Loucy (cell line): ENCODE data around the gene POLR2H.

Experiments
- H2AFZ ChIP-seq: fragments of 200-600 bp; sonication (generic); 2 replicates; pipeline ENCODE4 v1.6.0; 2016; ENCODE audit warnings: antibody characterized with exemption, mild to moderate bottlenecking, low read length, moderate library complexity
- H3F3A ChIP-seq: fragments of 200-600 bp; 2 replicates; pipeline ENCODE4 v1.6.0; 2016; ENCODE audit warnings: antibody characterized with exemption, low read depth, mild to moderate bottlenecking
- H3K27me3 ChIP-seq: fragments of 200-600 bp; sonication (generic); 2 replicates; pipeline ENCODE4 v1.6.1; 2014; ENCODE audit warnings: low read length, mild to moderate bottlenecking; ENCODE audit not compliant: insufficient read depth, poor library complexity, severe bottlenecking
- H3K36me3 ChIP-seq: fragments of 200-600 bp; sonication (generic); 2 replicates; pipeline ENCODE4 v1.6.1; 2016; ENCODE audit warnings: low read length; ENCODE audit not compliant: insufficient read depth
- H3K4me1 ChIP-seq: fragments of 200-600 bp; sonication (generic); 2 replicates; pipeline ENCODE4 v1.5.1; 2014; ENCODE audit warnings: low read length, mild to moderate bottlenecking; ENCODE audit not compliant: insufficient read depth, poor library complexity, severe bottlenecking
- H3K4me2 ChIP-seq: fragments of 200-600 bp; sonication (generic); 2 replicates; pipeline ENCODE4 v1.6.0; 2014; ENCODE audit warnings: antibody characterized with exemption, low read length, low read depth, mild to moderate bottlenecking; ENCODE audit not compliant: poor library complexity, severe bottlenecking
- H3K4me3 ChIP-seq: fragments of 200-600 bp; sonication (generic); 2 replicates; pipeline ENCODE4 v1.5.1; 2014; ENCODE audit warnings: low read length, mild to moderate bottlenecking, mixed read lengths; ENCODE audit not compliant: poor library complexity, severe bottlenecking
- H3K79me2 ChIP-seq: fragments of 200-600 bp; sonication (generic); 2 replicates; pipeline ENCODE4 v1.6.1; 2014; ENCODE audit warnings: low read length; ENCODE audit not compliant: insufficient read depth
- H3K9ac ChIP-seq: fragments of 200-600 bp; sonication (generic); 2 replicates; pipeline ENCODE4 v1.6.0; 2014; ENCODE audit warnings: mild to moderate bottlenecking, low read depth, low read length, moderate library complexity; ENCODE audit not compliant: poor library complexity, severe bottlenecking
- H3K9me2 ChIP-seq: fragments of 200-600 bp; sonication (generic); replicated peaks from 2 replicates; pipeline ENCODE4 v1.6.1; 2016; ENCODE audit warnings: low read depth, low read length, mixed read lengths
- H3K9me3 ChIP-seq: fragments of 200-600 bp; sonication (generic); 2 replicates; pipeline ENCODE4 v1.6.1; 2014; ENCODE audit warnings: mild to moderate bottlenecking, antibody characterized with exemption, low read length, low read depth; ENCODE audit not compliant: insufficient read depth
- H4K20me1 ChIP-seq: fragments of 200-600 bp; sonication (generic); 2 replicates; pipeline ENCODE4 v1.6.0; 2014; ENCODE audit warnings: antibody characterized with exemption, low read length, mild to moderate bottlenecking; ENCODE audit not compliant: insufficient read depth, poor library complexity, severe bottlenecking
- EZH2phosphoT487 ChIP-seq: fragments of 200-600 bp; IDR thresholded peaks from 2 replicates; pipeline ENCODE4 v1.6.1; 2018; ENCODE audit warnings: antibody characterized with exemption, mild to moderate bottlenecking, moderate library complexity, borderline replicate concordance
- TF ChIP-seq, protein P1 (sequence below): fragments of 200-600 bp; sonication (generic); conservative IDR thresholded peaks from 2 replicates; pipeline ENCODE4 v1.5.1; 2014; ENCODE audit warnings: mild to moderate bottlenecking, antibody characterized with exemption, low read length

The POLR2H gene

DNA sequence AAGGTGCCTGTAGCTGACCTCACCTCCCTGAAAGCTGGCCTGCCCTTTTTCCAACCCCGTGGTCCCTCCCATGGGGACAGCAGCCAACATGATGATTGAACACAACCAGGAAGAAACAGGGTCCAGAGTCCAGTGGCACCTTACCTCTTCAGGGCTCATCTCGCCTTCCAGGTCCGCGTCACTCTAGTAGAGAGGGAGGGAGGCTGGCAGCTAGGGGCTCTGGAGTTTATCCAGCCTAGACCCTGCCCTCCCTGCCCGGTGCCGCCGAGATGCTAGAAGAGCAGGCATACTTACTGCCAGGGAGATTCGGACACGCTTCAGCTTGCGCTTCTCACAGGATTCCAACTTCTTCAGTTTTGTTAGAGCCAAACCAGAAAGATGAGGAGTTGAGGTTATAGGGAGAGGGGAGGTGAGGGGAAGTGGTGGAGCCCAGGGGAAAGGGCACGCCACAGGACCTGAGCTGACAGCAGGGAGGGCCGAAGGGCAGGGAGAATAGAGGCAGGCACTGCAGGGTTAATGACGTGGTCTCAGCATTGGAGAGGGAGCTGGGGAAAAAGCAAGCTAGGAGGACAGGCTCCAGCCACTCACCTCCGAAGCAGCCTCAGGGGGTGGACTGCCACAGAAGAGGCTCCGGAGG is 9.2 kb upstream of the POLR2H start:
- TF ChIP-seq, protein P1, sequence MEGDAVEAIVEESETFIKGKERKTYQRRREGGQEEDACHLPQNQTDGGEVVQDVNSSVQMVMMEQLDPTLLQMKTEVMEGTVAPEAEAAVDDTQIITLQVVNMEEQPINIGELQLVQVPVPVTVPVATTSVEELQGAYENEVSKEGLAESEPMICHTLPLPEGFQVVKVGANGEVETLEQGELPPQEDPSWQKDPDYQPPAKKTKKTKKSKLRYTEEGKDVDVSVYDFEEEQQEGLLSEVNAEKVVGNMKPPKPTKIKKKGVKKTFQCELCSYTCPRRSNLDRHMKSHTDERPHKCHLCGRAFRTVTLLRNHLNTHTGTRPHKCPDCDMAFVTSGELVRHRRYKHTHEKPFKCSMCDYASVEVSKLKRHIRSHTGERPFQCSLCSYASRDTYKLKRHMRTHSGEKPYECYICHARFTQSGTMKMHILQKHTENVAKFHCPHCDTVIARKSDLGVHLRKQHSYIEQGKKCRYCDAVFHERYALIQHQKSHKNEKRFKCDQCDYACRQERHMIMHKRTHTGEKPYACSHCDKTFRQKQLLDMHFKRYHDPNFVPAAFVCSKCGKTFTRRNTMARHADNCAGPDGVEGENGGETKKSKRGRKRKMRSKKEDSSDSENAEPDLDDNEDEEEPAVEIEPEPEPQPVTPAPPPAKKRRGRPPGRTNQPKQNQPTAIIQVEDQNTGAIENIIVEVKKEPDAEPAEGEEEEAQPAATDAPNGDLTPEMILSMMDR: no peak
- TF ChIP-seq EZH2phosphoT487: no peak
- Histone ChIP-seq H3K9me3 (no peaks in the 10 kb centered on the region), H2AFZ (no peak overlapping the region), H3K27me3 (no peaks in the 10 kb centered on the region), H3K36me3 (no peaks in the 10 kb centered on the region), H3F3A (no peaks in the 10 kb centered on the region), H3K4me3 (no peak overlapping the region), H3K9me2 (no peaks in the 10 kb centered on the region), H3K9ac (no peak overlapping the region), H3K4me2 (no peak overlapping the region), H3K79me2 (no peaks in the 10 kb centered on the region), H4K20me1 (no peaks in the 10 kb centered on the region), H3K4me1 (no peaks in the 10 kb centered on the region)

DNA sequence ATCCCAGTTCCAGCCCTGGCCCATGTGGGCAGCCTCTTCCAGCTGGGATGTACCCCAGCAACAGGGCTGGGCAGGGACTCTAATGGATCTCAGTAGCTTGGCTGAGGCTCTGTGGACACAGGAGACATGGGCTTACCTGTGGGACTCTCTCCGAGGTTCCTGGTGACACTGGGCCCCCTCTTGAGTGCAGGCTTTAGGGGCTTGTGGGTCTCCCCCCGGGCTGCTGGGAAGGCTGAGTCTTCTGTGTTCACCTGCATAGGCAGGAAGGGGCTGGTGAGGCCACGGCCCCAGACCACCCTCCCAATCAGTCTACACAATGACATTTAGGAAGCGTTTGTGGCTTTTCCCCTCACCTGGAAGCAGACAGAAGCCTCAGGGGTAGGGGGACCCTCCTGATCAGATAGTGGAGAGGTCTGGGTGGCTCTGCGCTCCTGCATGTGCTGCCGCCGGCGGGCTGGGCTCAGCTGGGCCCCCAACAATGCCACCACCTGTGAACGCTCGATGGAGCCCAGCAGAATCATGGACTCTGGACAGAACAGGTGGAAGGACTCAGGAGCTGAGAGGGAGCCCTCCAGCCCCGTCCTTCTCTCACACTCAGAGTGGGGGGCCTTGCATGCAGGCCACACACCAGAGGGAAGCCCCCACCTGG is 8.5 kb upstream of the POLR2H start:
- Histone ChIP-seq H3K9me2 (no peaks in the 10 kb centered on the region), H3K27me3 (no peaks in the 10 kb centered on the region), H3K79me2 (no peaks in the 10 kb centered on the region), H3K4me2 (no peak overlapping the region), H3K4me3 (no peak overlapping the region), H4K20me1 (no peaks in the 10 kb centered on the region), H3K4me1 (no peaks in the 10 kb centered on the region), H2AFZ (no peak overlapping the region), H3F3A (no peaks in the 10 kb centered on the region), H3K9ac (no peak overlapping the region), H3K36me3 (no peaks in the 10 kb centered on the region), H3K9me3 (no peaks in the 10 kb centered on the region)
- TF ChIP-seq EZH2phosphoT487: no peak

DNA sequence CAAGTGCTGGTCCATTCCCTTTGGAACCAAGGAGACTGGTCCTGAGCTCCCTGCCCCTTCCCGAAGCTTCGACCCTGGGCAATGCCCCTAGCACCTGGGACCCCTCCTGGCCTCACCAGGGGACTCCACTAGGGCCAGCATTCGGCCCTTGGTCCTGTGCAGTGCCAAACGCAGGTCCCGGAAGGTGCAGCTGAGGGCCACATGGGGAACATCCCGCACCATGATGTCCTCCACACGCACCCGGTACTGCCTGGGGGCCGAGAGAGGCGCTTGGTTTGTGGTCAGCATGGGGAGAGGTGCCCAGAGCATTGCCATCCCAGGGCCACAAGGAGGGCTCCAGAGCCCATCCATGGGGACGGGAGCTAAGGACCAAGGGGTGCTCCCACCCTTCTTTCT is 8.0 kb upstream of the POLR2H start:
- Histone ChIP-seq H3K36me3 (no peaks in the 10 kb centered on the region), H4K20me1 (no peaks in the 10 kb centered on the region), H3K79me2 (no peaks in the 10 kb centered on the region), H3K4me1 (no peaks in the 10 kb centered on the region), H2AFZ (no peak overlapping the region), H3K4me2 (no peak overlapping the region), H3K4me3 (no peak overlapping the region), H3K9me2 (no peaks in the 10 kb centered on the region), H3K9ac (no peak overlapping the region), H3K27me3 (no peaks in the 10 kb centered on the region), H3K9me3 (no peaks in the 10 kb centered on the region), H3F3A (no peaks in the 10 kb centered on the region)
- TF ChIP-seq, protein P1: no peak
- TF ChIP-seq EZH2phosphoT487: no peak
